Smooth muscle cell (in vitro differentiated cells): ENCODE results near the gene TEX22. TPM values are rescaled to one million over a fixed set of nuclear protein-coding genes. Genes with fewer than 3 reads are reported as not detected.

Source experiments
- DNase-seq: peaks from one replicate; lab custom pipeline; 2025; ENCODE audit not compliant: unreplicated experiment; lab: John Stamatoyannopoulos, UW
- H2AFZ ChIP-seq: fragments of 200-600 bp; sonication (generic); 2 replicates; pipeline ENCODE4 v1.6.0; 2016; ENCODE audit warnings: antibody characterized with exemption, low read depth, mild to moderate bottlenecking
- H3F3A ChIP-seq: fragments of 200-600 bp; sonication (generic); 2 replicates; pipeline ENCODE4 v1.6.0; 2017; ENCODE audit warnings: antibody characterized with exemption, low read depth
- H3K27ac ChIP-seq: fragments of 200-600 bp; sonication (generic); 2 replicates; pipeline ENCODE4 v1.5.1; 2016; ENCODE audit warnings: low read depth, mild to moderate bottlenecking
- H3K27me3 ChIP-seq: fragments of 200-600 bp; sonication (generic); 2 replicates; pipeline ENCODE4 v1.6.1; 2016; ENCODE audit warnings: low read depth, mild to moderate bottlenecking
- H3K36me3 ChIP-seq: fragments of 200-600 bp; sonication (generic); 2 replicates; pipeline ENCODE4 v1.5.1; 2016; ENCODE audit warnings: low read depth
- H3K4me1 ChIP-seq: fragments of 200-600 bp; sonication (generic); 2 replicates; pipeline ENCODE4 v1.5.1; 2016; ENCODE audit warnings: low read depth
- H3K4me2 ChIP-seq: fragments of 200-600 bp; sonication (generic); 2 replicates; pipeline ENCODE4 v1.6.0; 2016; ENCODE audit warnings: mild to moderate bottlenecking
- H3K4me3 ChIP-seq: fragments of 200-600 bp; sonication (generic); 2 replicates; pipeline ENCODE4 v1.5.1; 2016; ENCODE audit warnings: mild to moderate bottlenecking
- H3K79me2 ChIP-seq: fragments of 200-600 bp; sonication (generic); 2 replicates; pipeline ENCODE4 v1.6.0; 2016; ENCODE audit warnings: low read depth, mild to moderate bottlenecking
- H3K9ac ChIP-seq: fragments of 200-600 bp; sonication (generic); 2 replicates; pipeline ENCODE4 v1.6.0; 2016; ENCODE audit warnings: low read depth
- H3K9me3 ChIP-seq: fragments of 200-600 bp; sonication (generic); replicated peaks from 2 replicates; pipeline ENCODE4 v1.5.1; 2016; ENCODE audit warnings: low read depth
- H4K20me1 ChIP-seq: fragments of 200-600 bp; sonication (generic); 2 replicates; pipeline ENCODE4 v1.6.0; 2016; ENCODE audit warnings: low read depth
- WGBS: methylation state at CpG from one replicate; pipeline ENCODE4 v1.1.7; 2016; ENCODE audit warnings: low lambda C conversion rate; 5-methylcytosine and 5-hydroxymethylcytosine counted together
- polyA plus RNA-seq: library from polyadenylated mRNA; unstranded; fragments of >200 nt; fragmentation: Nextera tagmentation; extraction: Ambion mirVana; gene quantifications from 2 replicates; pipeline ENCODE4 v1.2.1, GENCODE V29; 2016
- total RNA-seq: library from RNA; depleted of rRNA; stranded (reverse); fragments of >200 nt; gene quantifications from 2 replicates; pipeline ENCODE4 v1.2.3, GENCODE V29; 2014
- TF ChIP-seq, protein P1 (sequence below): fragments of 200-600 bp; sonication (generic); IDR thresholded peaks from 2 replicates; pipeline ENCODE4 v1.5.1; 2017; ENCODE audit warnings: borderline replicate concordance, mild to moderate bottlenecking, antibody characterized with exemption; ENCODE audit not compliant: insufficient read depth, poor library complexity, severe bottlenecking

TEX22 gene
- total and polyA plus RNA-seq, 2 experiments from 2014 or later, result 0.09 to 0.93 TPM

DNA sequence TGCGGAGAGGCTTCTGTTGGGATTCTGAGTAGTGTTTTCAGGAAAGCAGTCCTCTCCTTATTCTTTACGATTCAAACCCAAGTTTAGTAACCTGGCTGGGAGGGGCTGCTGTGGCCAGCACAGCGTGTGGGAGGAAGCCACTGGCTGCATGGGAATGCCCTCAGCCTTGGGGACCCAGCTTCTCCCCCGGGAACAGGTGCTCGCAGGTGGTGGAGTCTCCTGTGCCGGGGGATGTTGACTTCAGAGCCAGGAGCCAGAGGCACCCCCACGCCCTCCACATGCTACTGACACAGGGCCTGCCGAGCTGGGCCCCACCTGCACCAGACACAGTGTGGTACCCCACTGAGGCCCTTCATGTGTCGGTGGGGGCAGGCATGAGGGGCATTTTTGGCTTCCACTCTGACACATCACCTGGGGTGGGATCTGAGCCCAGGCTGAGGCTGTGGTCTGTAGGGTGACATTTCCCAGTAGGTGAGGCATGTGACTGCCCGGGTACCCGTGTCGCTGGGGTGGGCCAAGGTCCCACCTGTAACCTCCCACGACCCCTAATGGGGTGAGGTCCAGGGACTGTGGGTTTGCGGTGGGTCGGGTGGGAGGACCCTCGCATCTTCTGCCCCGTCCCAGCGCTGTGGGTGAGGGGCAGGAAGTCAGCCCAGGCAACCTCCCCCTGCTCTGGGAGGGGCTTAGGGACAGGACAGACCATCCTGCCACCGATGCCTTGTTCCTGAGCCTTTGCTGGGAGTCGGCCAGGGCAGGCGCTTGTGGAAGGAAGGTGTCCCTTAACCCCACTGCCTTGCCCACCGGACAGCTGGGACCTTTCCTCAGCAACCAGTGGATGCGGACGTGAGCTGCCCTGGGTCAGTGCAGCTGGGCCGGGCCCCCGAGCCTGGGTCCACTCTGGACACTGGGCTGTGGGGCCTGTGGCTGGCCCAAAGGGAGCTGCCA is 47.8 kb downstream of the TEX22 start:
- no peak overlapping the region for H3K4me2 ChIP-seq
- no peak overlapping the region for H3K27ac ChIP-seq
- peaks cover 5% of the 10 kb centered on the region for H3K79me2 ChIP-seq
- no peak overlapping the region for H3K9ac ChIP-seq
- peaks cover 55% of the 10 kb centered on the region for H4K20me1 ChIP-seq
- H3K4me3 ChIP-seq, result no peak overlapping the region
- no peak for DNase-seq
- no peaks in the 10 kb centered on the region for H3K9me3 ChIP-seq
- H3K4me1 ChIP-seq, result no peaks in the 10 kb centered on the region
- H3F3A ChIP-seq, result no peaks in the 10 kb centered on the region
- H2AFZ ChIP-seq, result no peak overlapping the region
- no peaks in the 10 kb centered on the region for H3K36me3 ChIP-seq
- WGBS, result 98% methylated on average over 26 of the region's 26 CpGs
- no peaks in the 10 kb centered on the region for H3K27me3 ChIP-seq
- TF ChIP-seq, protein P1, sequence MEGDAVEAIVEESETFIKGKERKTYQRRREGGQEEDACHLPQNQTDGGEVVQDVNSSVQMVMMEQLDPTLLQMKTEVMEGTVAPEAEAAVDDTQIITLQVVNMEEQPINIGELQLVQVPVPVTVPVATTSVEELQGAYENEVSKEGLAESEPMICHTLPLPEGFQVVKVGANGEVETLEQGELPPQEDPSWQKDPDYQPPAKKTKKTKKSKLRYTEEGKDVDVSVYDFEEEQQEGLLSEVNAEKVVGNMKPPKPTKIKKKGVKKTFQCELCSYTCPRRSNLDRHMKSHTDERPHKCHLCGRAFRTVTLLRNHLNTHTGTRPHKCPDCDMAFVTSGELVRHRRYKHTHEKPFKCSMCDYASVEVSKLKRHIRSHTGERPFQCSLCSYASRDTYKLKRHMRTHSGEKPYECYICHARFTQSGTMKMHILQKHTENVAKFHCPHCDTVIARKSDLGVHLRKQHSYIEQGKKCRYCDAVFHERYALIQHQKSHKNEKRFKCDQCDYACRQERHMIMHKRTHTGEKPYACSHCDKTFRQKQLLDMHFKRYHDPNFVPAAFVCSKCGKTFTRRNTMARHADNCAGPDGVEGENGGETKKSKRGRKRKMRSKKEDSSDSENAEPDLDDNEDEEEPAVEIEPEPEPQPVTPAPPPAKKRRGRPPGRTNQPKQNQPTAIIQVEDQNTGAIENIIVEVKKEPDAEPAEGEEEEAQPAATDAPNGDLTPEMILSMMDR, result no peak

DNA sequence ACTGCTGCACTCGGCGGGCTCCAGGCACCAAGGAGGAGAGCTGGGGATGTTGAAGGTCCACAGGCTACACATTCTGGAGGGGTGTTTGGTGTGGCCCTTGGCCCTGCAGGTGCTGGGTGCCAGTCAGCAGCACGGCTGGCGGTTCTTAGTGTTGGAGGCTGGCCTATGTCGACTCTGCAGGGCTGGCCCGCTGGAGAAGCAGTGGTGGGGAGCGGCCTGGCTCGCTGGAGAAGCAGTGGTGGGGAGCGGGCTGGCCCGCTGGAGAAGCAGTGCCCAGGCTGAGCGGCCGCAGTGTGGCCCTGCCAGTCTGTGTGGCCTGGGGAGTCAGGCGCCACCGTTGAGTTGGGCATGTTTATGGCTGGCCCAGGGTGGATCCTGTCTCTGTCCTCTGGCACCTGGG is 48.6 kb downstream of the TEX22 start:
- H3K4me3 ChIP-seq, result no peak overlapping the region
- 95% methylated on average over 13 of the region's 14 CpGs for WGBS
- H3K4me1 ChIP-seq, result no peaks in the 10 kb centered on the region
- TF ChIP-seq, protein P1, result no peak
- H3K27ac ChIP-seq, result no peak overlapping the region
- H3K9ac ChIP-seq, result no peak overlapping the region
- H3K27me3 ChIP-seq, result no peaks in the 10 kb centered on the region
- H2AFZ ChIP-seq, result no peak overlapping the region
- H3K4me2 ChIP-seq, result no peak overlapping the region
- no peaks in the 10 kb centered on the region for H3F3A ChIP-seq
- H3K79me2 ChIP-seq, result peaks cover 5% of the 10 kb centered on the region
- no peaks in the 10 kb centered on the region for H3K36me3 ChIP-seq
- peaks cover 53% of the 10 kb centered on the region for H4K20me1 ChIP-seq
- H3K9me3 ChIP-seq, result no peaks in the 10 kb centered on the region
- DNase-seq, result no peak

DNA sequence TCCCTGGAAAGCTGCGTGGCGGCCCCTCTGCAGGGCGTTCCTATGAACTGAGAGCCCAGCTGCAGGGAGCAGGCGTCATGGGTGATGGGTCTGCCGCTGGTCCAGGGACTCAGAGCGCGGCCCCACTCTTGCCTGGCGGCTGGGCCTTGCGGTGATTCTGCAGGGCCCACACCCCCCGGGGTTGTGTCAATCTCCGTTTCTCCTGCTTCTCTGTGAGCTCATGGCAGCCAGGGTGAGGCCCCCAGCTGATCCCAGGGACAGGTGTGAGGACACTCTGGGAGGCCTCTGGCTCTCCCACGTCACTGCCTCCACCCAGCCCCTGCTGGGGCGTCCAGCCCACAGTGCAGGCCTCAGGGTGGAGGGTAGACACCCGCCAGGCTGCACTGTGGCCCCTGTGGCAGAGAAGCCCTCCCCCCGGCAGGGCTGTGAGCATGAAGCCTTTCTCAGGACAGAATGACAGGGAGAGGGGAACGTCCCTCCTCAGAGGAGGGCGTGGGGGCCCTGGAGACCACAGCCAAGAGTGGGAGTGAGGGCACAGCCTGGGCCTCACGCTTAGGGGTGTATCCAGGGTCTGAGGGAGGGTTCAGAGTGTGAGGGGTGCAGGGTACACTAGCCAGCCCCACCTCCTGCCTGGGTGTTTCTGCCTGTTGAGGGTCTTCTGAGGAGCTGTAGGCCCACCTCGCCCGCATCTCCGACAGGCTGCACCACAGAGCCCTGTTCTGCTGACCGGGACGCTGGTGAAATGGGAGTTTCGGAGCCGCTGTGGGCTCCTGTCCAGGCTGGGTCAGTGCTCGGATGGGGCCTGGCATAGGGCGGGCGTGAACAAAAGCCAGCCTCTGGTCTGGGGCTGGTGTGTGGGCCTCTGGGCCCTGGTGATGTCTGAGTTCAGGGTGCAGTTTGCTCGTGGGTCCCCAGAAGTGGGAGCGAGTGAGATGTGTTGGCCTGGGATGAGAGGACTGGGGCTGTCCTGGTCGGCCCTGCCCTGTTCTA is 49.6 kb downstream of the TEX22 start:
- Histone ChIP-seq H3K36me3 (no peaks in the 10 kb centered on the region), H3K27me3 (no peaks in the 10 kb centered on the region), H3K9me3 (no peaks in the 10 kb centered on the region), H3K9ac (no peak overlapping the region), H3K4me1 (no peaks in the 10 kb centered on the region), H2AFZ (no peak overlapping the region), H3K27ac (no peak overlapping the region), H3K79me2 (peaks cover 5% of the 10 kb centered on the region), H3K4me2 (no peak overlapping the region), H3K4me3 (no peak overlapping the region), H4K20me1 (peaks cover 53% of the 10 kb centered on the region), H3F3A (no peaks in the 10 kb centered on the region)
- DNase-seq, result no peak
- TF ChIP-seq, protein P1, result no peak
- 96% methylated on average over 30 of the region's 31 CpGs for WGBS
